Upper lobe of right lung (tissue), 1 donor: ENCODE results near the gene FICD. TPM values are rescaled to one million over a fixed set of nuclear protein-coding genes. Genes with fewer than 3 reads are reported as not detected.

Experiments used
- ATAC-seq: fragments of 200-7000 bp; cut with Tn5 transposase; one replicate; pipeline ENCODE4 v1.9.1; 2020; ENCODE audit warnings: mild to moderate bottlenecking, moderate library complexity
- DNase-seq: peaks from one replicate; pipeline ENCODE4 v3.0.0-alpha.2; 2020
- H3K27ac ChIP-seq: fragments of 200-600 bp; one replicate; pipeline ENCODE4 v1.8.0; 2022
- H3K27me3 ChIP-seq: fragments of 200-600 bp; one replicate; pipeline ENCODE4 v1.8.0; 2022; ENCODE audit warnings: mild to moderate bottlenecking
- H3K36me3 ChIP-seq: fragments of 200-600 bp; one replicate; pipeline ENCODE4 v1.8.0; 2022
- H3K4me1 ChIP-seq: fragments of 200-600 bp; one replicate; pipeline ENCODE4 v1.8.0; 2022
- H3K4me3 ChIP-seq: fragments of 200-600 bp; one replicate; pipeline ENCODE4 v1.8.0; 2022; ENCODE audit warnings: mild to moderate bottlenecking
- H3K9me3 ChIP-seq: fragments of 200-600 bp; one replicate; pipeline ENCODE4 v1.8.0; 2022
- CTCF ChIP-seq: fragments of 200-600 bp; IDR thresholded peaks from one replicate; pipeline ENCODE4 v1.8.0; 2022; ENCODE audit warnings: antibody characterized with exemption
- intact Hi-C: fragments of 100-400 bp; cut with DNase I; formaldehyde crosslinking; loops from one replicate; pipeline ENCODE4 v1.11.0; 2022
- total RNA-seq: library from RNA; stranded (reverse); fragmentation: NEBNext Ultra II Directional; extraction: Animal tissue kit (Norgen Biotek cat#: 25700); gene quantifications from one replicate; pipeline ENCODE4 v1.2.1, GENCODE V29; 2021
- donor health status: DM: no; HTN: yes; CAD: no; lungs with severe emphysema.

Gene FICD
- total RNA-seq, 1 donor from 2014 or later: 10.3 TPM

GRCh38 chr12:108477055-108477880 lies 37.8 kb upstream of the FICD start:
- ATAC-seq (no peak), DNase-seq (no peak)
- TF ChIP-seq CTCF: no peak
- intact Hi-C loops: no loop called here
- peaks cover 7% of the 10 kb centered on the region for H3K27me3 ChIP-seq
- H3K4me3 ChIP-seq: no peak overlapping the region
- no peaks in the 10 kb centered on the region for H3K4me1 ChIP-seq
- H3K27ac ChIP-seq: no peak overlapping the region
- no peaks in the 10 kb centered on the region for H3K36me3 ChIP-seq
- no peaks in the 10 kb centered on the region for H3K9me3 ChIP-seq

- no peak for ATAC-seq
- TF ChIP-seq CTCF: no peak
- intact Hi-C loops: no loop called here
These were observed 37.2 kb upstream of the FICD start for GRCh38 chr12:108477881-108478259.

GRCh38 chr12:108478611-108479206 lies 36.4 kb upstream of the FICD start:
- intact Hi-C loops: no loop called here
- H3K4me1 ChIP-seq: no peaks in the 10 kb centered on the region
- TF ChIP-seq CTCF: no peak
- no peaks in the 10 kb centered on the region for H3K9me3 ChIP-seq
- DNase-seq (no peak), ATAC-seq (no peak)
- no peak overlapping the region for H3K4me3 ChIP-seq
- peaks cover 4% of the 10 kb centered on the region for H3K27me3 ChIP-seq
- no peak overlapping the region for H3K27ac ChIP-seq
- H3K36me3 ChIP-seq: no peaks in the 10 kb centered on the region

More at GRCh38 chr12:108477881-108478259, 37.2 kb upstream of the FICD start:
- DNase-seq: no peak
- no peaks in the 10 kb centered on the region for H3K36me3 ChIP-seq
- H3K4me1 ChIP-seq: no peaks in the 10 kb centered on the region
- H3K27ac ChIP-seq: no peak overlapping the region
- no peak overlapping the region for H3K4me3 ChIP-seq
- no peaks in the 10 kb centered on the region for H3K9me3 ChIP-seq
- peaks cover 4% of the 10 kb centered on the region for H3K27me3 ChIP-seq

- H3K27ac ChIP-seq: no peak overlapping the region
- no peaks in the 10 kb centered on the region for H3K36me3 ChIP-seq
- TF ChIP-seq CTCF: no peak
- H3K4me1 ChIP-seq: no peaks in the 10 kb centered on the region
- intact Hi-C loops: no loop called here
- DNase-seq: no peak
- no peak for ATAC-seq
- H3K4me3 ChIP-seq: no peak overlapping the region
- no peaks in the 10 kb centered on the region for H3K9me3 ChIP-seq
- H3K27me3 ChIP-seq: peaks cover 4% of the 10 kb centered on the region
These were observed 35.6 kb upstream of the FICD start for GRCh38 chr12:108479364-108480070.

- no peaks in the 10 kb centered on the region for H3K4me1 ChIP-seq
- H3K9me3 ChIP-seq: no peaks in the 10 kb centered on the region
- intact Hi-C loops: no loop called here
- no peak for TF ChIP-seq CTCF
- H3K27ac ChIP-seq: no peak overlapping the region
- DNase-seq (no peak), ATAC-seq (no peak)
- H3K4me3 ChIP-seq: no peak overlapping the region
- peaks cover 4% of the 10 kb centered on the region for H3K27me3 ChIP-seq
- H3K36me3 ChIP-seq: no peaks in the 10 kb centered on the region
These were observed 32.3 kb upstream of the FICD start for GRCh38 chr12:108482717-108483212.
